IMR-90 (cell line): ENCODE measurements around the gene COX14. TPM values are rescaled to one million over a fixed set of nuclear protein-coding genes. Genes with fewer than 3 reads are reported as not detected.

Source experiments
- ATAC-seq: fragments of 200-7000 bp; cut with Tn5 transposase; 2 replicates; pipeline ENCODE4 v1.9.1; 2020; ENCODE audit warnings: low read depth, mild to moderate bottlenecking, moderate library complexity
- BruUV-seq: library from RNA; stranded (reverse); fragments of 400-500 nt; replicated peaks from 2 replicates; lab custom pipeline; 2021; lab: Mats Ljungman, UMichigan
- CTCF ChIA-PET: fragments of 300-600 bp; formaldehyde crosslinking; extraction: SDS; loops from one replicate; lab custom pipeline; 2021; ENCODE audit warnings: antibody characterized with exemption; lab: Yijun Ruan, JAX
- POLR2A ChIA-PET: fragments of 300-600 bp; sonication (Branson Sonifier 250); formaldehyde crosslinking; loops from one replicate; lab custom pipeline; 2022; ENCODE audit warnings: antibody characterized with exemption; ENCODE audit not compliant: unreplicated experiment; lab: Charles Lee
- DNase-seq: peaks from one replicate; pipeline ENCODE4 v3.0.0; 2013
- H2AFZ ChIP-seq: replicated peaks from 2 replicates; pipeline ENCODE3; 2013; ENCODE audit warnings: low read length, mild to moderate bottlenecking; ENCODE audit not compliant: poor library complexity
- H2AK5ac ChIP-seq: 2 replicates; pipeline ENCODE4 v1.6.1; 2013; ENCODE audit warnings: low read depth, low read length, inconsistent platforms
- H2AK9ac ChIP-seq: replicated peaks from 2 replicates; pipeline ENCODE3; 2013; ENCODE audit warnings: mild to moderate bottlenecking, low read depth, low read length, moderate library complexity; ENCODE audit not compliant: poor library complexity
- H2BK120ac ChIP-seq: 2 replicates; pipeline ENCODE4 v1.6.1; 2013; ENCODE audit warnings: low read depth, low read length, inconsistent platforms
- H2BK15ac ChIP-seq: 3 replicates; pipeline ENCODE4 v1.6.1; 2013; ENCODE audit warnings: low read depth, low read length, inconsistent platforms
- H2BK20ac ChIP-seq: 2 replicates; pipeline ENCODE4 v1.6.1; 2013; ENCODE audit warnings: low read depth, mild to moderate bottlenecking, inconsistent platforms, low read length, moderate library complexity
- H2BK5ac ChIP-seq: 2 replicates; pipeline ENCODE4 v1.6.1; 2013; ENCODE audit warnings: mild to moderate bottlenecking, low read depth, low read length, inconsistent platforms; ENCODE audit not compliant: poor library complexity, severe bottlenecking
- H3K14ac ChIP-seq: replicated peaks from 2 replicates; pipeline ENCODE4 v1.6.1; 2013; ENCODE audit warnings: low read depth, low read length, inconsistent platforms
- H3K18ac ChIP-seq: 2 replicates; pipeline ENCODE4 v1.6.1; 2013; ENCODE audit warnings: low read depth, low read length, control low read depth
- H3K23ac ChIP-seq: 2 replicates; pipeline ENCODE4 v1.6.1; 2013; ENCODE audit warnings: low read depth, low read length, inconsistent platforms
- H3K27ac ChIP-seq: 2 replicates; pipeline ENCODE4 v1.5.1; 2013; ENCODE audit warnings: mild to moderate bottlenecking, control low read depth, low read length; ENCODE audit not compliant: insufficient read depth
- H3K27me3 ChIP-seq: 2 replicates; pipeline ENCODE4 v1.6.1; 2013; ENCODE audit warnings: low read length; ENCODE audit not compliant: control insufficient read depth, insufficient read depth
- H3K36me3 ChIP-seq: 2 replicates; pipeline ENCODE4 v1.6.1; 2013; ENCODE audit warnings: low read length, mixed read lengths; ENCODE audit not compliant: control insufficient read depth, insufficient read depth
- H3K4ac ChIP-seq: 2 replicates; pipeline ENCODE4 v1.6.1; 2013; ENCODE audit warnings: low read depth, low read length, inconsistent platforms
- H3K4me1 ChIP-seq: 2 replicates; pipeline ENCODE4 v1.6.1; 2013; ENCODE audit warnings: low read length, mixed read lengths; ENCODE audit not compliant: control insufficient read depth, insufficient read depth
- H3K4me2 ChIP-seq: 2 replicates; pipeline ENCODE4 v1.6.1; 2013; ENCODE audit warnings: low read depth, mild to moderate bottlenecking, control low read depth, low read length, moderate library complexity
- H3K4me3 ChIP-seq: 2 replicates; pipeline ENCODE4 v1.5.1; 2013; ENCODE audit warnings: low read depth, mild to moderate bottlenecking, control low read depth, low read length, moderate library complexity; ENCODE audit not compliant: insufficient read depth
- H3K56ac ChIP-seq: 2 replicates; pipeline ENCODE4 v1.6.1; 2013; ENCODE audit warnings: low read length, inconsistent platforms; ENCODE audit not compliant: insufficient read depth; ENCODE audit errors: extremely low read depth
- H3K79me1 ChIP-seq, 2 experiments: 2 replicates each; pipeline ENCODE4 v1.6.1; 2013; ENCODE audit warnings: low read length in 2 of 2, inconsistent platforms in 1 of 2, low read depth in 1 of 2
- H3K9ac ChIP-seq: 2 replicates; pipeline ENCODE4 v1.6.1; 2013; ENCODE audit warnings: low read depth, low read length, control low read depth
- H3K9me1 ChIP-seq: 2 replicates; pipeline ENCODE4 v1.6.1; 2013; ENCODE audit warnings: low read length, inconsistent platforms; ENCODE audit not compliant: insufficient read depth
- H3K9me3 ChIP-seq: 2 replicates; pipeline ENCODE4 v1.6.1; 2013; ENCODE audit warnings: low read length; ENCODE audit not compliant: control insufficient read depth, insufficient read depth
- H4K20me1 ChIP-seq: 2 replicates; pipeline ENCODE4 v1.6.1; 2013; ENCODE audit warnings: low read length, inconsistent platforms; ENCODE audit not compliant: insufficient read depth
- H4K5ac ChIP-seq: 2 replicates; pipeline ENCODE4 v1.6.1; 2013; ENCODE audit warnings: mild to moderate bottlenecking, low read depth, low read length, control low read depth
- H4K8ac ChIP-seq, 2 experiments: 2 replicates each; pipeline ENCODE4 v1.6.1; 2013; ENCODE audit warnings: low read depth in 2 of 2, low read length in 2 of 2, control low read depth in 1 of 2, inconsistent platforms in 1 of 2
- H4K91ac ChIP-seq: 2 replicates; pipeline ENCODE4 v1.6.1; 2013; ENCODE audit warnings: low read depth, low read length, inconsistent platforms; ENCODE audit not compliant: insufficient read depth
- CTCF ChIP-seq: conservative IDR thresholded peaks from 2 replicates; pipeline ENCODE4 v1.5.1; 2012; ENCODE audit warnings: mild to moderate bottlenecking, low read depth, low read length, improper control_type of control experiment
- MAZ ChIP-seq: IDR thresholded peaks from 2 replicates; pipeline ENCODE4 v1.6.1; 2012; ENCODE audit warnings: low read depth, mild to moderate bottlenecking, low read length, improper control_type of control experiment, moderate library complexity, borderline replicate concordance
- MXI1 ChIP-seq: IDR thresholded peaks from 2 replicates; pipeline ENCODE4 v1.6.1; 2012; ENCODE audit warnings: low read depth, mild to moderate bottlenecking, low read length, moderate library complexity, borderline replicate concordance
- NFE2L2 ChIP-seq: fragments of 150-350 bp; IDR thresholded peaks from 2 replicates; pipeline ENCODE4 v1.6.1; 2016; ENCODE audit warnings: low read depth, mild to moderate bottlenecking, low read length
- RFX5 ChIP-seq: IDR thresholded peaks from 2 replicates; pipeline ENCODE4 v1.8.0; 2012; ENCODE audit warnings: low read depth, mild to moderate bottlenecking, low read length, moderate library complexity
- USF2 ChIP-seq: fragments of 150-350 bp; IDR thresholded peaks from 2 replicates; pipeline ENCODE4 v1.6.1; 2017; ENCODE audit warnings: mild to moderate bottlenecking, antibody characterized with exemption, low read length, low read depth
- WGBS, 2 experiments: methylation state at CpG; one replicate each; pipeline versions ENCODE4 v1.1.5 to v1.1.7; 2013; ENCODE audit warnings: missing lambda C conversion rate in 2 of 2; ENCODE audit not compliant: insufficient read length in 1 of 2; ENCODE audit errors: extremely low coverage in 2 of 2; 5-methylcytosine and 5-hydroxymethylcytosine counted together
- dilution Hi-C: fragments of 300-500 bp; cut with HindIII; formaldehyde crosslinking; loops from one replicate; pipeline ENCODE4 v1.14.3; 2018; ENCODE audit warnings: low sequenced_read_pairs; ENCODE audit not compliant: unreplicated experiment
- in situ Hi-C: fragments of 300-500 bp; cut with MboI; formaldehyde crosslinking; loops from 3 replicates; pipeline ENCODE4 v1.14.3; 2019; ENCODE audit warnings: low sequenced_read_pairs, inconsistent platforms, mixed read lengths
- intact Hi-C: fragments of 100-400 bp; cut with micrococcal nuclease; formaldehyde crosslinking; loops from 2 replicates; pipeline ENCODE4 v1.10.0; 2022
- polyA plus RNA-seq, 3 experiments: library from polyadenylated mRNA; depleted of rRNA; stranded (reverse); fragments of >200 nt; gene quantifications; 2 replicates each; pipeline ENCODE4 v1.2.3, GENCODE V29; 2012; ENCODE audit warnings: low replicate concordance in 1 of 3
- total RNA-seq: library from RNA; depleted of rRNA; stranded (reverse); fragments of >200 nt; gene quantifications from 2 replicates; pipeline ENCODE4 v1.2.3, GENCODE V29; 2012

COX14 gene
- total and polyA plus RNA-seq, 2 of the 4 experiments (the other 2 are of a cell fraction) = 30.8 to 81.8 TPM

GRCh38 chr12:50127546-50127945 is 15.5 kb downstream of the COX14 start:
- Histone ChIP-seq H2AK5ac (no peak overlapping the region), H3K27me3 (no peaks in the 10 kb centered on the region), H4K91ac (no peak overlapping the region), H3K9ac (no peak overlapping the region), H3K79me1 (peaks cover 4 to 49% of the 10 kb centered on the region in 2 experiments), H3K18ac (no peak overlapping the region), H3K4me1 (no peaks in the 10 kb centered on the region), H3K56ac (no peak overlapping the region), H4K5ac (no peak overlapping the region), H3K4me3 (no peak overlapping the region), H3K27ac (no peak overlapping the region), H4K20me1 (peaks cover 5% of the 10 kb centered on the region; the same call in 1 of the 2 replicates), H4K8ac (no peak overlapping the region), H3K4ac (no peak overlapping the region), H3K9me1 (no peaks in the 10 kb centered on the region; the same call in 1 of the 2 replicates), H2BK5ac (no peak overlapping the region), H2BK120ac (no peak overlapping the region), H3K9me3 (no peaks in the 10 kb centered on the region), H2AK9ac (no peak overlapping the region), H2AFZ (no peak overlapping the region), H3K23ac (no peak overlapping the region), H3K14ac (no peak overlapping the region), H2BK15ac (no peak overlapping the region), H3K36me3 (peaks cover 33% of the 10 kb centered on the region), H3K4me2 (no peak overlapping the region), H2BK20ac (no peak overlapping the region)
- no CpG with 5 or more reads among the region's 2 CpGs for WGBS, 2 experiments
- ATAC-seq (no peak), DNase-seq (no peak)
- dilution Hi-C loops (no loop called here), intact Hi-C loops (no loop called here), in situ Hi-C loops (no loop called here)
- TF ChIP-seq CTCF (no peak), USF2 (no peak), RFX5 (no peak), NFE2L2 (no peak), MAZ (no peak), MXI1 (no peak)
- BruUV-seq = no TSS peak
- POLR2A ChIA-PET = no interaction called here
- CTCF ChIA-PET = no interaction called here
